Measurements from ENCODE around the gene CEP152. TPM values are rescaled to one million over a fixed set of nuclear protein-coding genes. Genes with fewer than 3 reads are reported as not detected.
A peak's percentile ranks its signal among the peaks of the same experiment; 100 is the strongest.

CEP152 gene
- total and polyA plus RNA-seq, 9 of the 15 experiments (the other 6 are each of a cell fraction or from before 2014, with no cell fraction given) = 9.9 to 43.0 (median 23.6) TPM

- TF ChIP-seq CREBBP (IDR thresholded peaks at IDR 0.05; ENCODE audit: low read depth, low read length) (no peak), ZKSCAN1 (IDR thresholded peaks at IDR 0.05; ENCODE audit: low read depth, low read length) (no peak), ZNF121 (CRISPR knock-in tag; conservative IDR thresholded peaks at IDR 0.05) (no peak), ZNF311 (CRISPR knock-in tag; IDR thresholded peaks at IDR 0.05) (no peak), ETV6 (IDR thresholded peaks at IDR 0.05; ENCODE audit: borderline replicate concordance in 1 of 2, low read depth in 2 of 2, low read length in 1 of 2) (no peak), ETV6 (CRISPR knock-in tag; IDR thresholded peaks at IDR 0.05; ENCODE audit: borderline replicate concordance) (no peak), FOXA3 (CRISPR knock-in tag; conservative IDR thresholded peaks at IDR 0.05 in 1 of 2, IDR thresholded peaks at IDR 0.05 in 1 of 2) (0 out of 4 replicates have a peak, but pooled peaks of 1 of the 2 experiments have one; percentile 25), SMC3 (conservative IDR thresholded peaks at IDR 0.05; ENCODE audit: insufficient read depth, low read depth, low read length) (0 out of 2 replicates have a peak, but pooled peaks have one; percentile 20), MNT (conservative IDR thresholded peaks at IDR 0.05) (no peak), NBN (IDR thresholded peaks at IDR 0.05; ENCODE audit: low read depth) (no peak), XRCC3 (IDR thresholded peaks at IDR 0.05) (no peak), ZNF444 (CRISPR knock-in tag; IDR thresholded peaks at IDR 0.05) (no peak), ZC3H11A (IDR thresholded peaks at IDR 0.05; ENCODE audit: low read depth, low read length) (no peak), GABPB1 (CRISPR knock-in tag; IDR thresholded peaks at IDR 0.05) (no peak), GABPA (tag; conservative IDR thresholded peaks at IDR 0.05; ENCODE audit: low read depth) (no peak), HDAC6 (IDR thresholded peaks at IDR 0.05; ENCODE audit: low read depth, low read length) (no peak), BDP1 (IDR thresholded peaks at IDR 0.05; ENCODE audit: insufficient read depth, insufficient read length) (no peak), ZNF134 (CRISPR knock-in tag; conservative IDR thresholded peaks at IDR 0.05) (no peak), CEBPG (CRISPR knock-in tag; IDR thresholded peaks at IDR 0.05) (no peak), CEBPG (tag; conservative IDR thresholded peaks at IDR 0.05 in 1 of 2, IDR thresholded peaks at IDR 0.05 in 1 of 2) (peak in 1 of 2 experiments; percentile 18; a peak in 1 of 4 replicates), MAZ (CRISPR knock-in tag; conservative IDR thresholded peaks at IDR 0.05 in 1 of 2, IDR thresholded peaks at IDR 0.05 in 1 of 2) (no peak), TFAP4 (CRISPR knock-in tag; IDR thresholded peaks at IDR 0.05; ENCODE audit: borderline replicate concordance) (no peak), PCBP2 (IDR thresholded peaks at IDR 0.05; ENCODE audit: low read depth, low read length, poor library complexity, severe bottlenecking) (no peak), MCM5 (IDR thresholded peaks at IDR 0.05; ENCODE audit: low read depth) (no peak), ZNF124 (CRISPR knock-in tag; IDR thresholded peaks at IDR 0.05) (no peak), NCOA4 (IDR thresholded peaks at IDR 0.05; ENCODE audit: partially characterized antibody) (no peak), POLR2B (IDR thresholded peaks at IDR 0.05; ENCODE audit: low read depth, partially characterized antibody) (no peak), SP2 (IDR thresholded peaks at IDR 0.05; ENCODE audit: extremely low read depth, low read depth, low read length, poor library complexity, severe bottlenecking) (no peak)
Observed at GRCh38 chr15:48800811-48801455, 9.9 kb downstream of the CEP152 start (continued).
